Endothelial cell of hepatic sinusoid (primary cell): Measurements from ENCODE around the gene VSNL1.

Experiments
- in situ Hi-C: cut with HindIII; loops from 2 replicates; pipeline ENCODE4 v1.10.0; 2017; ENCODE audit warnings: low sequenced_read_pairs

The VSNL1 gene

DNA sequence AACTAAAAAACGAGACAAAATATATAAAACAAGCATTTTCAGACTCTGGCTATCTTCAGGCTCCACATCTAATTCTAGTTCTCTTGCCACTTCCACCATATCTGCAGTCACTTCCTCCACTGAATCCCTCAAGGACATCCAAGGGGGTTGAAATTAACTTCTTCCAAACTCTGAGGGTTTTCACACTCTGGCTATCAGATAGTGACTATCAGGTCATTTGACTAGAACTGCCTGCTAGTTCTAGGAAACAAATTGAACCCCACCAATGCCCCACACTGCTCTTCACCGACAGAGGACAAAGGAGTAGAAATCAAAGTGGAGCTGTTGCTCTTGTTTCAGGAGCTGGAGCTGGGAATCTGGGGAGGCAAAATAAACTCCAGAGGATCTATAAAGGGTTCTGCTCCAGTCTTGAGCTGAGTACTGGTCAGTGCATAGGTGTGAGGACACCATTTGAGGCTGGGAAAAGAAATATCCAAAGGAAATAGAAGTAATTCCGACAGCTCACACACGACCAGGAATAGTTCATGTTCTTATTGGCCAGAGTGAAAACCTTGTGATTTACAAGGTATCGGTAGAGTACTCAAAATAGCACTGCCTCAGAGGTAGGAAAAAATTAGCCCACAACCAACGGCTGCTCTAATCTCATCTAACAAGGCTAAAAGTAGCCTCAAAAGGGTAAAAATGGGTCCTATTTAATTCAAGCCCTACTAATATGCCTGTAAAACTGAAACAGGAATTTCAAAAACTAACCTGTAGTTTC lies 141.8 kb downstream of the VSNL1 start:
- in situ Hi-C loops, result no loop called here

DNA sequence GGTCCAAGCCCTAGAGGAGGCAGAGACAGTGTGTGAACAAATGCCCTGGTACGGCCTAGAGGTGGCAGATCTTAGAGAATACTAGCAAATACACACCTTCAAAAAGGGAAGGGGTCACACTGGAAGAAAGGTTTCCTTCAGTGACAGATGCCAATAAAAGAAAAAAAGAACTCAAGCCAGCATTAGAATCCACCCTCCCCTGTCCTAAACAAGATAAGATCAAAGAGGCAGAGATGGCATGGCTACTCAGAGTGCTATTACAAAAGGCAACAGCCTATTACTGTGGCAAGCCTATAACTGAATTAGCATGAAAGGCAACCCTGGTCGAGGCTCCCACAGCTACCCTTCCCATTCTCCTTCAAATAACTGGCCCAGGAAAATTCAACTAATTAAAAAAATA lies 143.5 kb downstream of the VSNL1 start:
- in situ Hi-C loops, result no loop called here

DNA sequence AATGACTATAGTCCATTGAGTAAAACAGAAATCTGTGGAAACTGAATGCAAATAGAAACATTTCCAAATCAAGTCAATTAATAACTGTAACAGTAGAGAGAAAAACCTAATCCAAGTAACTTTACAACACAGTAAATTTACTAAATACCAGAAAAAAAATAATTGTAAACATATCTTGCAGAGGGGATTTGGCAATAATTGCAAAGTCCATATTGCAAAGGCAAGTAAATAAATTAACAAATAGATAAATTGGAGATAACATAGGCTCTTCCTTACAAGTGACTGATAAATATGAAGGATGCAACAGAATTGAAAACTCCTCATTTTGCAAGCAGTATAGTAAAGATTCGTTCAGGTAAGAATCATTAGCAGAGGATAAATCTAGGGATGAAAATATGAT lies 148.1 kb downstream of the VSNL1 start:
- in situ Hi-C loops, result no loop called here

DNA sequence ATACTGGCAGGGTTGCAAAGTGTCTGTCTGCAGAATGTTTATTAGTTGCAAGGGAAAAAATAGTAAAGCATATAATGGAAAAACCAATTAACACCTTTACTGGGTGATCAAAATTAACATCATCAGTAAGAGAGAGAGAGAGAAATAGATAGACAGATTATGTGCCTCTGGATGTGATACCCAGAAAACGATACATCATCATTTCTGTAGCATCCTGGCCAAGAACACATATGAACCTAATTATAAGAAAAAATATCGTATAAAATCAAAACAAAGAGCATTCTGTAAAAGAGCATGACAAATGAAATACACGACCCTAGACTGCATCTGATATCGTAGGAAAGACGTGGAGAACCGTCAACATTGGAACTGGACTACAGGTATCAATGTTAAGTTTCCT lies 148.5 kb downstream of the VSNL1 start:
- in situ Hi-C loops, result no loop called here

DNA sequence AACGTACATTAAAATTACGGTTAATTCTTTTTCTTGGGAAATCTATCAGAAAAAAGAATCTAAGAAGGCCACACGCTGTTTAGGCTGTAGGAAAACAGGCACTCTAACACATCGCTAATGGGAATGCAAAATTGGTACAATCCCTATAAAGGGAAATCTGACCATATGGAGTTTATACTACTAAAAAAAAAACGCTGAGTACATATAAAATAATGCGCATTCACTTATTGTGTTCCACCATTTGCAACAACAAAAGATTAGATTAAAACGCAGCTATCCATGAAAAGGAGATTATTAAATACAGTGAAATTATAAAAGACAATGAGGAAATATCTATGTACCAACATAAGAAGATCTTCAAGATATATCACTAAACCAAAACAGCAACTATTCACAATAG lies 150.3 kb downstream of the VSNL1 start:
- in situ Hi-C loops, result no loop called here
